NCI-H748 (cell line): ENCODE measurements around the gene THADA.

Experiments used
- DNase-seq: peaks from one replicate; lab custom pipeline; 2025; ENCODE audit not compliant: unreplicated experiment; lab: John Stamatoyannopoulos, UW

The THADA gene

DNA sequence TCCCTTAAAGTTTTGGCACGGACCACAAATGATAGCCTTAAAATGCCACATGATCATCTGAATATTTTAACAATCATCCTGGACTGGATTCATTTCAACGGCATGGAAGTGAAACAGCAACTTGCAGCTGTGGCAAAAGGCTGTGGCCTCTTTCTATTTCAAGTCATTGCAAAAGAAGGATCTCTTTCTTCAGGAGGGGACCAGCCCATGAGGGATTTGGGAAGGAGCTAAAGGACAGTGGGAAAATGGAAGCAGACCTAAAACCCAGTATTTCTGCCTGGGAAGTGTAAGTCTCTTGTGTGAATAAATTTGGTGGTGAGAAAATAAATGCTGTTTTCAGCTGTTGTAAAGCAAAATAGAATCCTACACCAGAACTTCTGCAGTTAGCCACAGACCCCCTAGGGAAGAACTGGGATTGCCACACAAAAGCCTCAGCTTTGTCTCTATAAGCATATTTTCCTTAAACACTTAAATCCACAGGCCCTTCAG, 262.1 kb downstream of the THADA start:
- DNase-seq, result no peak

DNA sequence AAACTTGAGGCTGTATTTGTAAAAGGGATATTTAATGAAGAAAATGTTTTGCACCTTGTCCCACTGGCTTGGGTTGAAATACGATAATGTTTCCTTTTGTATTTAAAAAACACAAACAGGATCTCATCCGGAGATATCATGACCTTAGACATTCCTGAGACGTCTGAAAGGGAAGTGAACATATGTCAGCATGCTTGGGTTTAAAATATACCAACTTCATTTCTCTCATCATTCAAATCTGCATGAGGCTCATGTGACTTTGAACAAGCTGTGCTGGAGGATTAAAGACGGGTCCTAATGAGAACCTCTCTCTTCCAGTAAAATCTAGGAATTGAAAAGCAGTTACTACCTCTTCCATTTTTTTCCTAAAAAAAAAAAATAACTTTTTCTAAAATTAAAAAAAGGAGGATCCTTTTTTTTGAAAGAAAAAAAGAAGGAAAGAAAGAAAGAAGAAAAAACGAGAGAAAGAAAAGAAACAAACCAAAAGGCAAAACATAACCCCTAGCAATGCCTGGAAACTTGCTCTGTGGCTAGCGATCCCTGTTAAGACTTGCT, 262.7 kb downstream of the THADA start:
- no peak for DNase-seq

DNA sequence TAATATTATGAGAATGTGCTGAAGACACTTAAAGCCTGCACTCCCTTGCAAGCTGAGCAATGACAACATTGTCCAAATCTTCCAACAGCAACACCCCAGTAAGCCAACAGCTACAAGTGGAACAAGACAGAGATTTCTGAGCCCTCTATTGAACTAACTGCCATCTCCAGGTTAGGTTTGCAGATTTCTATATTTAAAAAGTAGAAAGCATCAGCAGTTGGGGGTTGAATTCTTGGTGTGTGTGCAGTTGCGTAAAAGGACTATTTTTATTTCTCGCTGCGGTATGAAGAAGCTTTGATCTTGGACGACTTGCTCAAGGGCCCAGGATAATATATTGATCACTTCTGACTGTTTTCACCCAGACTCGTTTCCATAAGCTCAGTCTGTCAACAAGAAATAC, 263.2 kb downstream of the THADA start:
- DNase-seq, result no peak

DNA sequence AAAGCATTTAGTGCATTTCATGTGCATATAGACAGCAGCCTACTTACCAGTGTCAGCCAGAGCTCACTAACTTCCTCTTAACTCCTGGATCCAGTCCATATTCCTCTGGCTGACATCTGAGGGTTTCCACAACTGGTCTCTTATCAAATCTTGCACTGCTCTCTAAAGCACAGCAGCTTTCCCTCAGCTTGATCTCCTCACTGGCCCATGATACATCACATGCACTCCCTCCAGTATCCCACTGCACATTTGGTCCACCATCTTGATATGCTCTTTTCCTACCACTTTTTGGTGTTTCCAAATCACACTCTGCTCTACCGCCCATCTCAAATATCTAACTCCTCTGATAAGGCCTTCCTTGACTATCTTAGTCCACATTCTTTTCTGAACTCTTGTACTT, 264.4 kb downstream of the THADA start:
- DNase-seq, result no peak

DNA sequence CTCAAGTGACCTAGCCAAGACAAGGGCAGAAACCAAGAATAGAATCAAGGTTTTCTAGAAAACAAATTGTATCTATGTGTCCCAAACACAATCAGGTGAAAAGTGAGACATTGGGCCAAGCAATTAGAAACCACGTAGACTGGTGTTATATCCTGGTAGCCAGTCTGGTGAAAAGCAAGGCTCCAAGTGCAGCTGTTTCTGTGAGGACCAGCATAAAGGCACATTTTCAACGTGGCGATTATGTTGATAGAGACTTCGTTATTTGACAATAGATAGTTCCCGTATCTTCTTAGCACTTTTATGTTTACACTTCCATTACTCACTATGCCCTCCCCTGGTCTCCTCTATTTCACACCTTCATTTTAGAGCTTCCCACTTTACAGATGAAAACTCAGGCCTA, 266.2 kb downstream of the THADA start:
- DNase-seq, result peak; percentile 25

DNA sequence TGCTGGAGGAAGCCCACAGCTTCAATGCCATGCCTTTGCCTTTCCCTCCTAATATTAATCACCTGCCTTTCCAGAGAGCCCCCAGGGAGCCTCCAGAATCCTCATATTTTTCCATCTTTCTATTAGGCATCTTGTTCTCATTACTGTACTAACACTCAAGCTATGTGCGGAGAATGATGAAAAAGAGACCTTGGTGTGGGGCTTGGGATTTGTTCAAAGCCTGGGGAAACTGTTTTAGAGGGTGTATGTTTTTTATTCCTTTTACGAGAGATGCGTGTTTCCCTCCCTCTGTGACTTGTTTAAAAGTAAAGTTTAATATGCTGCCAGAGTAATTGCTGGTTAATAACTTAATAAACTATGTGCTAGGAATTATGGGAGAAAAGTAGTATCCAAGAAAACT, 267.0 kb downstream of the THADA start:
- DNase-seq, result no peak

DNA sequence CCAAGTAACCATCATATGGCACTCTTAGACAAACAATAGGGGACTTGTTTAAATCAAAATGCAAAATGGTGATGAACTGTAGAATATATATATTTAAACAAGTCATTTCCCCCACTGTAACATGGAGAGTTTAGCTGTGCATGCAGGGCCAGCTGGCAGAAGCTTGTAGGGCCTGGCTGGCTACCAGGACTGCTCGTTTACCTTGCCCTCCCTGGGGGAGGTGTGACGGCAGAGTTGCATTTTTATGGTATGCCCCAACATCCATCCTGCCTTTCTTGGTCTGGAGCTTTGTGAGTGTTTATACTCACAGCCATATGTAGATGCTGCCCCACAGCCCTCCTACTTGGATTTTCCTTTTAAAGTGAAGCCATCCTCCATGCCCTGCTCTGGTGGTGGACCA, 267.7 kb downstream of the THADA start:
- DNase-seq, result no peak

DNA sequence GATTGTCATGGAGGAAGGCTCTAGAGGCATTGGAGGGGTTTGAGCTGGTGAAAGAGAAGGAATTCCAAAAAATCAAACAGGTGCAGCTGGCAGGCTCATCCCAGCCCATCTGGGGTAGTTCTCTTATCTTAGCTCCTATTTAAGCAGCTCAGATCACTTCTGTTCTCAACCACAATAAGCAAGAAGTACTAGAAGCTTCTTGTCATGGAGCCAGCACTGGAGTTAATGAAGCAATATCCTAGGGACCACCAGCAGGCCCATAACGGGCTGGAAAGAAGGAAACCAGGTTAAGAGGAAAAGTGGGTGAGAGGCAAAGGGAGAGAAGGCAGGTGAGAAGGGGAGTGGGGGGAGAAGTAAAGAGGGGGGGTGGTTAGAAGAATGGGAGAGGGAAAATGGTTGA, 268.7 kb downstream of the THADA start:
- no peak for DNase-seq

DNA sequence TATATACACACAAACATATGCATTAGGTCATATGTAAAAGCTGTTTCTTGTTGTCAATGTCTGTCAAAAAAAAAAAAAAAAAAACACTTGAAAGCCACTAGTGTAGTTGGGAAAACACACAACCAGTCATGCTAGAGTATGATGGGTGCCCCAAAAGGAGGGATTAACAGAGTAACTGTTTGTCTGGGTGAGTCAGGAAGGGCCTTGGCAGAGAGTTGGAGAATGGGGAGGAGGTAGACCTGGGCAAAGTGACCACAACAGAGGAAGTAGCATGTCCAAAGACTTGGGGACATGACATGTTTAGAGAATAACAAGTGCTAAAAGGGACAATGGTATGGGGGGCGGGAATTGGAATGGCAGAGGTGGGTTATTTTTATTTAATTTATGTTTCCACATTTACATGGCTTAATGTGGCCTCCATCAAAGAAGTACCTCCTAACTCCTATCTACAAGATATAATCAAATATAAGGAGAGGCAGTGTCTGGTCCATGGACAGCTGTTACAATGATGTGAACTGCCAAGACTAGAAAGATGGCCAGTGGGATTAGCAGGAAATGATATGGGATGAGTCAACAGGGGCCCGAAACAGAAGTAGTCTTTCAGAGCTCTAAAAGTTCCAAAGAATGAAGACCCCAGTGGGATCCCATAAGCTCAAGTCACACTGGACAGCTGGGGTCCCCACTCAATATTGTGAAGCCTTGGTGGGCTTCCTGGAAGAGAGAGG, 269.6 kb downstream of the THADA start:
- no peak for DNase-seq

DNA sequence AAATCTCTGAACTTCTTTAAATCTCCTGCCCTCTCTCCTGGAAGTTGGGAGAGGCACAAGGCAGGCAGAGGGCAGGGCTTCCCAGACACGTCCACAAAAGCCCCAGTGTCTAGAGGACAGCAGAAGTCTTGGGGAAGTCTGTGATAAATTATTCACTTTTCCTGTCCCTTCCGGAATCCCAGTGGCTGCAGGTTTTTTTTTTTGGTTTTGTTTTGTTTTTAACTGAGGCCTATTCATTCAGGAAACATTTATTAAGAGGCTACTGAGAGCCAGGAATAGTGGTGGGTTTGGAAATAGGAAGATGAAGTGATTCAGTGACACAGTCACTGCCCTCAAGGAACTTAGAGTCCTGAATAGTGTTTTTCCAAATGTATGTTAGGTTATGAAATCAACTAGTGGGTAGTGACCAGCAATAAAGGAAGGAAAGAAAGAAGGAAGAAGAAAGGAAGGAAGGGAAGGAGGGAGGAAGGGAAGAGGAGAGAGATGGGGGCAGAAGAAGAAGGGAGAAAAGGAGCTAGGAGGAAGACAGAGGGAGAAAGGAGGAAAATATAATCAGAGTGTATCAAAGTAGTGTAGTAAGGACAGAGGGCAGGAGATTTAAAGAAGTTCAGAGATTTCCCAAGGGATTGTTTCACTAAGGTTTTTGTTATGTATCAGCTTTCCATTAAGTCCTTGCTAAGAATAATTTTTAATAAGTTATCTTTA, 270.6 kb downstream of the THADA start:
- DNase-seq, result no peak

DNA sequence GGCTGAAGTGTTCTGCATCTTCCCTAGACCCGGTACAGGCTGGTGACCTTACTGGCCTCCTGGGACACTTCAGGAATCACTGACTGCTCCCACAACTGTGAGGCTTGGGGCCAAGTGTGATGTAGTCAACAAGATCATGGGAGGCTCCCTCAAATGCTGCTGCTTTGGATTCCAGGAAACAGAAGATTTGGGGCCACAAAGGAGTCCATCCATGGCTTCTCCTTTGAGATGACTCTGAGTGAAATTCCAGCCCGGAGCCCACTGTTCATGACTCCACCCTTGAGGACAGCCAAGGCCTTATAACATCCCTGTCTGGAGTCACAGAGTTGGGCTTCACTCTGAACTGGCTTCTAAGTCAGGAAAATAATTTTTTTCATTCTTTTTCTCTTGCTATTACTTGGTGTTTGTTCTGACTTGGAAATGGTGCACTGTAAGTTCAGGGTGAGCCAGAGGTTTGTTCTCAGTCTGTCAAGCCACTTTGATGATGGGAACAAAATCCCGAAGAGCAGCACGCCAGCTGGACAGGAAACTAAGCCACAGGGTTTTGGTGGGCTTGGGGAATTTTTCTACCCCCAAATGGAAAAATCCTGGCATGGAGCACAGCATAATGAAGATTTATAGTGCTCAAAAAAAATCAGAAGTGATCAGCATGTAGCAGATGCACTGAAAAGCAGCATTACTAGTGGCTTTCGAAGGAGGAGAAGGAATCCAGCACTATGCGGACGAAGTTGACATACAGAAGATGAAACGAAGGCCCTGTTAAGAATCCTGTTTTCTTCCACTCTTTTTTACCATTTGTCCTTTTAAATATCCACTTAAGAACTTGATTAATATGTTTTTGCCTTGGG, 271.4 kb downstream of the THADA start:
- DNase-seq, result no peak

DNA sequence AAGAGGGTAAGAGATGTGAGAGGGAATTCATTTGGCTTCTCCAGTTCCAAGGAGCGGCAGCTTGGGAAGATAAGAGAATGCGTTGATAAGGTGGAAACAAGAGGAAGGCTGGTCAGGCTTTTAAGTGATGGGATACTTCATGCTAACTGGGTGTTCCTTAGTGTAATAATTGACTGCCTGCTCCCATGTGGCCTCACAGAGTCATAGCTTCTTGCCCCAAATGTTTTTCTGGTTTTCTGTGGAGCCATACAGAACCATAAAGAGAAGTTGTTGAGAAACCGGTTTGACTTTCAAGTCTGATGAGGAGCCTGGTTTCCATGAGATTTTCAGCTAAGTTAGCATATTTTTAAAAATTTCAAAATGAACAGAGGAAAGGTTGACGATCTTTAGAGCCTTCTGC, 272.0 kb downstream of the THADA start:
- DNase-seq, result no peak

DNA sequence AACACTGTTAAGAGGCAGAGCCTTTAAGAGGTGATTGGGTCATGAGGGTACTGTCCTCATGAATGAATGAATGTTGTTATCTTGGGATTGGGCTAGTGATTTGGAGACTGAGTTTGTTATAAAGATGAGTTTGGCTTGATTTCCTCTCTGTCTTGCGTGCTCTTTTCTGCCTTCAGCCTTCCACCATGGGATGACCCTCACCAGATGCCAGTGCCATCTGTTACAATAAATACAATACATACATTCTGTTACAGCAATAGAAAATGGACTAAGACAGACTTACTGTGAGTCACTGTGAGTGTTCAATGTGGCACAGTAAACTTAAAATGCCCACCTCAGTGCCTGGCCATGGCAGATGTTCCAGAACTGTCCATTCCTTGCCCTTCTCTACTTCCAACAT, 274.4 kb downstream of the THADA start:
- DNase-seq, result no peak

DNA sequence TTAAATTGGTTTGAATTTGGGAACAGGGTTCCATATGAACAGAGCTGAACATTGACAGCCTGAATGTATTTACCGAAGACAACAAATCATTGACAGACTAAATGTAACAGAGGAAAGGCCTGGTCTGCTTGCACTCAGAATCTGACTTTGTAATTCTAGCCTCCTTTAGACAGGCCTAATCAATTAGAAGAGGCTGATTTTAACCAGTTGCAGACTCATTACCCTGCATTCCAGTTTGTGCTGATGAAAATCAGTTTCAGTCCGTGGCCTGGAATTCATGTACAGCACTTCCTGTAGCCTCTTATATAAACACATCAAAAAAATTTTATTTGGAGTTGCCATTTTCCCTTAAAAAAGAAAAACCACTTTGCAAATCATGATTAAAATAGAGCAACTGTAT, 276.3 kb downstream of the THADA start:
- no peak for DNase-seq

DNA sequence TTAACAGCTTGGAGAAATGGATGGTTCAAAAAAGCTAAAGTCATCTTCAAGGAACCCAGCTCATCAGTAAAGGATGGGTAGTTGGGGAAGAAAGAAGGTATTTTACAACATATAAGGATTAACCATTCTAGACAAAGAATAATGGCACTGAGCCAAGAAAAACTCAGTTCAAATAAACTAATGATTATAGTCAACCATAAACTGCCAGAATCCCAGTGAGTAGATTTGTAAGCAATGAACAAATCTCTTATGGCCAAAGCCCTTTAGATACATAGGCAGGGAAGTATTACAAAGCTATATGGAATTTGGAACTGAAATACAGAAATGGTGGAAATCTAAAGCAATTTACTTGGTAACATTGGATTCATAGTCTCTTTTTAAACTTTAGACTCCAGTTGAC, 277.0 kb downstream of the THADA start:
- DNase-seq, result peak; percentile 33

DNA sequence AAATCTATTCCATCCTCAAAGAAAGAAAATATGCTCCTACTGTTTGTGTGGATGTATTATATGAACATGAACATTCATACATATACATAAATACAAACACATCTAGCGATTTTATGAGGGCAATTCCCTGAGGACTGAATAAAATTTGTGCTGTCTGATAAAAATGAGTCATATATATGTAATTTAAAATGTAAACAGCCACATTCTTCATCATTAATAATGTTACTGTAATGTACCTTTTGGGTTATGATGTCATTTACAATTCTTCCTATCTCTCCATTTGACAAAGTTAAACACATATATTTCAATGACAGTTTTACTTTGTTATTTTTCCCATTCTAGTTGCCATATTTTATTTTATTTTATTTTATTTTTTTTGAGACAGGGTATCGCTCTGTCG, 278.2 kb downstream of the THADA start:
- no peak for DNase-seq

DNA sequence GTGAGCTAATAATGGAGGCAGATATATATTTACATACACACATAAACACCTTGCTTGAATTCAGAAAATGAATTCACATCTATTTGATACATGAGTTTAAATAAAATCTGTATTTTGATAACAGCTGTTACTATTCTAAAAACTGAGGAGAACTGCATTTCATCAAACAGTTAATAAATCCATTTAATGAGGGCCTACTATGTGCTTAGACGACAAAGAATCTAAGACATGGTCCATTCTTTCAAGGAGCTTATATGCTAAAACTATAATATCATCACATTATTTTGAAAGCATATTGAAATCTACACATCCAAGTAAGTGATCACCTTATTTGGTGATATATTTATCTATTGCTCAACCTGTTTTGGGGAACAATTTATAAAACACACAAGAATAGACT, 278.6 kb downstream of the THADA start:
- DNase-seq, result no peak

DNA sequence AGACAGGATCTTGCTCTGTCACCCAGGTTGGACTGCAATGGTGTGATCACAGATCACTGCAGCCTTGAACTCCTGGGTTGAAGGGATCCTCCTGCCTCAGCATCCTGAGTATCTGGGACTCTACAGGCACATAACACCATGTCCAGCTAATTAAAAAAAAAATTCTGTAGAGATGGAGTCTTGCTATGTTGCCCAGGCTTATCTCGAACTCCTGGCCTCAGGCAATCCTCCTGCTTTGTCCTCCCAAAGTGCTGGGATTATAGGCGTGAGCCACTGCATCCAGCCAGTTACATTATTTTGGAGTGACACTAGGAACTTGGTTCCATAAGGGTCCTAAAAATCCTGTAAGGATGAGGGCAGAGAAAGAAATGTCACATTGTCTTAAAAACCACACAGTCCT, 280.4 kb downstream of the THADA start:
- no peak for DNase-seq

DNA sequence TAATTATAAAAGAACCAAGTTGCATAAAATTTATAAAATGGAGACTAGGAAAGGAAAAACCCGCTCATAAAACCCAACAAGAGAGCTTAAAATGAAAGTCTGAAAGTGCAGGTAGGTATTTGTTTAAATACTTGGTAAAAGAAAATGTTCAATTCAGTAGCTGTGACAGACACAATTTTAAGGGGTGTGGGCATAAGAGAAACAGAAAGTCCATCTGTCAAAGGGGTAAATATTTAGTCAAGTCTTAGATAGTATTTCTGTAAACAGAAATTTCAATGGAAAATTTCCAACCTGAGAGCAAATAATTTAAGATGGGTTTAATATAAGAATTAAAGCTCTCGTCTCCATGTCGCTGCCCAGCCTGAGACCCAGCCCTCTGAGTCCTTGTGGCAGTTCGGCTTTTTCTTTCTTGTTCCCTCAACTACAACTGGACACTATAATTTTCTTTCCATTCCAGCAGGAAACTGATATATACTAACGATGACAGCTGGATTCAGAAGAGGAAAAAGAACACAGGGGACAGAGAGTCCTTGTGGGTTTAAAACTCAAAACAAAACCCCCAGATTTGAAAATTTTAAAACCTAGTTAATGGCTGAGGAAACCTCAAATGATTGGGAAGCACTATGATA, 281.4 kb downstream of the THADA start:
- DNase-seq, result peak; percentile 14

DNA sequence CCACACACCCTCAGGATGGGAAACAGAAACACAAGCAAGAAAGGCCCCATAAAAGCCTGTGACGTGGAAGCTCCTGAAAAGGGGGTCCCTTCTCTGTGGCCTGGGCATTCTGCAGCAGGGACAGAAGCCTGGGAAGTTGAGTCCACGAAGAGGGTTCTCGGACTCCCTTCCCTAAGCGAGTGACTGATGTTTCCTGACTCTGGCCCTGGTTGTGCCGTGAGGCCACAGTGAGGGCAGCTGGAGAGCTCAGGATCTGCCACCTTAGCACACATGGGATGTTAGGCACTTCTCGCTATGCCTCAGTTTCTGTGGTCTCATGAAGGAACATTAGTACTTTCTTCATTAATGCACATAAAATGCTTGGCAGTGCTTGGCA, 282.2 kb downstream of the THADA start:
- no peak for DNase-seq
